Ovary (tissue), 9 donors: ENCODE measurements around the gene NDUFV1. TPM values are rescaled to one million over a fixed set of nuclear protein-coding genes. Genes with fewer than 3 reads are reported as not detected.
"Not testable (repeated sequence)": the region's sequence is repeated elsewhere in the genome, so short reads cannot be mapped to it uniquely, and the experiment has no call there.

Experiments
- DNase-seq, 5 donors: peaks; one replicate each; pipeline ENCODE4 v3.0.0-alpha.2; 2019 to 2020
- H3K27ac ChIP-seq, 2 donors: fragments of 200-600 bp; one replicate each; pipeline versions ENCODE4 v1.5.1 to v1.8.0; 2019 to 2022
- H3K27me3 ChIP-seq: fragments of 200-600 bp; one replicate; pipeline ENCODE4 v1.8.0; 2022
- H3K36me3 ChIP-seq: fragments of 200-600 bp; sonication (generic); one replicate; pipeline ENCODE4 v1.5.1; 2019
- H3K4me1 ChIP-seq: one replicate; pipeline ENCODE4 v1.8.1; 2013; ENCODE audit warnings: mild to moderate bottlenecking, moderate library complexity; ENCODE audit not compliant: insufficient read depth
- H3K4me3 ChIP-seq: fragments of 200-600 bp; sonication (generic); one replicate; pipeline ENCODE4 v1.5.1; 2017
- H3K9me3 ChIP-seq, 2 donors: fragments of 200-600 bp in 1 of 2; sonication (generic) in 1 of 2; one replicate each; pipeline versions ENCODE4 v1.5.1 to v1.8.1; 2013 to 2019; ENCODE audit warnings: mild to moderate bottlenecking in 1 of 2, moderate library complexity in 1 of 2
- CTCF ChIP-seq, 3 donors: fragments of 450-650 bp in 2 of 3; fragments of 200-600 bp in 1 of 3; IDR thresholded peaks; one replicate each; pipeline versions ENCODE4 v1.5.1 to v1.8.0; 2016 to 2022; ENCODE audit warnings: antibody characterized with exemption in 3 of 3, mild to moderate bottlenecking in 1 of 3
- EP300 ChIP-seq: sonication (generic); formaldehyde crosslinking; IDR thresholded peaks from one replicate; pipeline ENCODE4 v1.6.1; 2017; ENCODE audit warnings: antibody characterized with exemption
- POLR2A ChIP-seq: fragments of 450-650 bp; IDR thresholded peaks from one replicate; pipeline ENCODE4 v1.6.1; 2017; ENCODE audit warnings: antibody characterized with exemption, mild to moderate bottlenecking, moderate library complexity
- WGBS, 3 donors: extraction: QIAGEN DNeasy Blood & Tissue Kit in 1 of 3; methylation state at CpG; one replicate each; pipeline versions ENCODE4 v1.1.5 to v1.1.7; 2013 to 2017; 5-methylcytosine and 5-hydroxymethylcytosine counted together
- intact Hi-C, 4 donors: fragments of 100-400 bp; cut with DNase I; formaldehyde crosslinking; loops; one replicate each; pipeline versions ENCODE4 v1.11.0 to v1.15.1; 2022 to 2023
- polyA plus RNA-seq, 2 donors: library from polyadenylated mRNA; stranded (reverse); fragments of 200-250 nt in 1 of 2; fragments of 350-450 nt in 1 of 2; fragmentation: Illumina TruSeq in 1 of 2; extraction: RNeasy Lipid Tissue Mini Kit (QIAGEN cat#74804) in 1 of 2; gene quantifications; one replicate each; pipeline ENCODE4 v1.2.3, GENCODE V29; 2013 to 2014
- total RNA-seq, 7 donors: library from RNA; depleted of rRNA in 2 of 7; stranded (reverse); fragments of >200 nt in 2 of 7; fragmentation: NEBNext Ultra II Directional in 3 of 7; extraction: Animal tissue kit (Norgen Biotek cat#: 25700) in 3 of 7; gene quantifications; one replicate each; pipeline versions ENCODE4 v1.1.0 to v1.2.4, GENCODE V29; 2016 to 2023
- donor health status: DM: no; HTN: no; CAD: no; lungs with moderate emphysema.
- donor health status: DM: no; HTN: no; CAD: no.
- donor health status: Bipolar disorder and iron deficiency.
- donor health status: DM: yes; HTN: yes; CAD: no.
- donor health status: DM: no; HTN: no; CAD: no.
- donor health status: DM: yes; HTN: yes; CAD: no.

The NDUFV1 gene
- total and polyA plus RNA-seq, 9 donors: 47.7 to 184 (median 169) TPM

- Histone ChIP-seq H3K4me3 (no peak overlapping the region), H3K27me3 (no peaks in the 10 kb centered on the region), H3K4me1 (no peaks in the 10 kb centered on the region), H3K9me3 (no peaks in the 10 kb centered on the region), H3K27ac (no peak overlapping the region), H3K36me3 (no peaks in the 10 kb centered on the region)
- intact Hi-C loops: no loop called here
- 15 to 47% (median 34%) methylated on average over 32 to 34 of the region's 34 CpGs for WGBS, 3 donors
- DNase-seq: no peak
- TF ChIP-seq EP300 (no peak), CTCF (IDR thresholded peaks at IDR 0.05) (no peak), POLR2A (no peak)
Observed at GRCh38 chr11:67615728-67616430, 9.1 kb downstream of the NDUFV1 start.

GRCh38 chr11:67616431-67617242, 9.9 kb downstream of the NDUFV1 start:
- Histone ChIP-seq H3K27ac (no peak overlapping the region), H3K4me3 (no peak overlapping the region), H3K36me3 (no peaks in the 10 kb centered on the region), H3K9me3 (no peaks in the 10 kb centered on the region), H3K4me1 (no peaks in the 10 kb centered on the region), H3K27me3 (no peaks in the 10 kb centered on the region)
- 16 to 23% (median 18%) methylated on average over 10 to 11 of the region's 11 CpGs for WGBS, 3 donors
- no peak for DNase-seq
- TF ChIP-seq EP300 (no peak), CTCF (IDR thresholded peaks at IDR 0.05) (no peak), POLR2A (no peak)
- intact Hi-C loops: no loop called here

GRCh38 chr11:67617243-67617953, 10.7 kb downstream of the NDUFV1 start:
- H3K4me1 ChIP-seq: no peaks in the 10 kb centered on the region
- no peak for TF ChIP-seq POLR2A
- H3K4me3 ChIP-seq: no peak overlapping the region
- H3K27me3 ChIP-seq: no peaks in the 10 kb centered on the region
- 59 to 68% (median 62%) methylated on average over 7 of the region's 7 CpGs for WGBS, 3 donors
- intact Hi-C loops: no loop called here
- H3K27ac ChIP-seq: no peak overlapping the region
- no peaks in the 10 kb centered on the region for H3K36me3 ChIP-seq
- H3K9me3 ChIP-seq: no peaks in the 10 kb centered on the region
- DNase-seq: no peak

GRCh38 chr11:67618901-67619659, 12.3 kb downstream of the NDUFV1 start:
- peak in 1 of 5 donors; percentile 16 for DNase-seq
- H3K4me3 ChIP-seq, H3K4me1 ChIP-seq, H3K36me3 ChIP-seq, intact Hi-C loops, H3K27ac ChIP-seq, H3K9me3 ChIP-seq, H3K27me3 ChIP-seq: not testable (repeated sequence)
- 89 to 93% (median 92%) methylated on average over 33 to 40 of the region's 40 CpGs for WGBS, 3 donors

GRCh38 chr11:67619683-67620618, 13.2 kb downstream of the NDUFV1 start:
- intact Hi-C loops, H3K4me3 ChIP-seq, H3K9me3 ChIP-seq, H3K4me1 ChIP-seq, DNase-seq, H3K27me3 ChIP-seq, H3K27ac ChIP-seq, H3K36me3 ChIP-seq: not testable (repeated sequence)
- WGBS, 3 donors: 88 to 95% (median 94%) methylated on average over 33 of the region's 33 CpGs

- 78 to 90% (median 83%) methylated on average over 13 of the region's 13 CpGs for WGBS, 3 donors
- H3K4me1 ChIP-seq, H3K9me3 ChIP-seq, DNase-seq, H3K36me3 ChIP-seq, H3K27me3 ChIP-seq, intact Hi-C loops, H3K4me3 ChIP-seq, H3K27ac ChIP-seq: not testable (repeated sequence)
Observed at GRCh38 chr11:67620621-67621020, 13.9 kb downstream of the NDUFV1 start.

- H3K4me1 ChIP-seq, H3K4me3 ChIP-seq, H3K27ac ChIP-seq, DNase-seq, H3K9me3 ChIP-seq, H3K36me3 ChIP-seq, H3K27me3 ChIP-seq, intact Hi-C loops: not testable (repeated sequence)
- WGBS, 3 donors: 45 to 60% (median 50%) methylated on average over 3 of the region's 3 CpGs
Observed at GRCh38 chr11:67621928-67622327, 15.2 kb downstream of the NDUFV1 start.

GRCh38 chr11:67622905-67623304, 16.2 kb downstream of the NDUFV1 start:
- H3K27ac ChIP-seq, H3K4me1 ChIP-seq, H3K27me3 ChIP-seq, H3K36me3 ChIP-seq, H3K4me3 ChIP-seq, DNase-seq, intact Hi-C loops, H3K9me3 ChIP-seq: not testable (repeated sequence)
- whole genome bisulfite sequencing, 3 donors: 64 to 73% (median 71%) methylated on average over 6 to 7 of the region's 7 CpGs
